CD4-positive, alpha-beta T cell treated with Interleukin-4 for 1 hour (primary cell): ENCODE results near the gene PGA5.
"Not testable (repeated sequence)": the region's sequence is repeated elsewhere in the genome, so short reads cannot be mapped to it uniquely, and the experiment has no call there.

Source experiments
- DNase-seq, 2 donors: peaks; one replicate each; pipeline ENCODE4 v3.0.0-alpha.2; 2020 to 2022

PGA5 gene

GRCh38 chr11:61229458-61229857 is 11.5 kb upstream of the PGA5 start:
- DNase-seq = not testable (repeated sequence)

DNA sequence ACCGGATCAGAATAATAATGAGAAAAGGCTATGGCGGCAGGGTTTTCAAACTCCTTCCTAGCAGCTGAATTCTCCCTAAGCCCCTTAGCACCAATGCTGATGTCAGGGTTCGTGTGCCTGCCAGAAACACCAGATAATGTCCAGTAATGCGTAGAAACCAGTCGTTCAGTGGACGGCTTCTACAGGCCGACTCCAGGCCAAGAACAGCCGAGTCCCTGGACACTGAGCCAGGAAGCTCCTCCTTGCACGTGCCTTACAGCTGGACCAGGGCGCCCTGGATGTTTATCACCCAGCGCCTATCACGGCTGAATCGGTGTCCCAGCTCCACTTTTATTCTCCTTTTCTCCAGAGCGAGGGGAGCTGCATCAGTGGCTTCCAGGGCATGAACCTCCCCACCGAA is 9.9 kb upstream of the PGA5 start:
- not testable (repeated sequence) for DNase-seq

DNA sequence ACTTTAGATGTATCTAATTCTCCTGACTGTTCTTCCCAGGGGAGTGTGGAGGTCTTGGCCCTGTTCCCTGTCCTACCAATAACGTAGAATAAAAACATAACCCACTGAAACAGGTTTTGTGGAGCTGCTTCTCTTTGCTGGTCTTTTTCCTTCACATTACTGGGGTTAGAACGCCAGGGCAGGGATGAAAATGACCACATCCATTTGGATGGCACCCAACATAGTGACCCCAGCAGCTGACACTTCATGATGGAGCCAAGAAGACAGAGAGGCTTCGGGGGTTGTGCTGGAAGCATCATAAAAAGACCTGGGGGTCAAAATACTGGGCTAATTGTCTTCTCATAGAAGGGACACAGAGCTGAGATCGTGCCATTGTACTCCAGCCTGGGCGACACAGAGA is 9.4 kb upstream of the PGA5 start:
- not testable (repeated sequence) for DNase-seq

GRCh38 chr11:61232548-61233145 is 8.3 kb upstream of the PGA5 start:
- not testable (repeated sequence) for DNase-seq

DNA sequence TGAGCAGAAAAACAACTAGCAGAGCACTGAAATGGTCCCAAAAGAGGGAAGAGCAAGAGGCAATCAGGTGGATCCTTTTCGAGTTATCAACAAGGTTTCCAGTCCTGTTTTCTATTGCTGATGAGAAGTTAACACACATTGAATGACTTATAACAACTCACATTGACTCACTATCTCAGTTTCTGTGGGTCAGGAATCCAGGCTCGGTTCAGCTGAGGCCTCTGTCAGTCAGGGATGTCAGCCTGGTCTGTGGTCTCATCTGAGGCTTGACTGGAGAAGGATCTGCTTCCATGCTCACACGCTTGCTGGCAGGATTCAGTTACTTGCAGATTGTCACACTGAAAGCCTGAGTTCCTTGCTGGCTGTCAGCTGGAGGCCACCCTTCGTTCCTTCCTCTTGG is 3.8 kb upstream of the PGA5 start:
- not testable (repeated sequence) for DNase-seq

- DNase-seq = not testable (repeated sequence)
Measured at GRCh38 chr11:61240288-61240687, 687 bp upstream of the PGA5 start.

GRCh38 chr11:61241526-61241925 is 551 bp downstream of the PGA5 start:
- DNase-seq = not testable (repeated sequence)

GRCh38 chr11:61245284-61245964 is 4.4 kb downstream of the PGA5 start:
- DNase-seq = not testable (repeated sequence)

DNA sequence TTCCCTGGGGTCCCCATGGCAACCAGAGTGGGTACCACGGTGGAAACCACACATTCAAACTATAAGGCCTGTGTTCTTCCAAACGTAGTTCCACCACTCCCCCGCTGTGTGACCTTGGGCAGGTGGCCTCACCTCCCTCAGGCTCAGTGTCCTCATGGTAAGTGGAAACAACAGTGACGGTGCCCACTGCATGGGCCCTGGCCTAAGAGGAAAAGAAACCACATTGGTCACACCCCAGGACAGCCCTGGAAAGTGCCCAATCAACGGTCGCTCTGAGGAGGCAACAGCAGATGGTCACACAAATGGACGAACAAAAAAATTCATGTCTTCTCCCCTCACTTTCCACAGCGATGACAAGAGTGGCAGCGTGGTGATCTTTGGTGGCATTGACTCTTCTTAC is 7.1 kb downstream of the PGA5 start:
- DNase-seq = not testable (repeated sequence)

- DNase-seq = not testable (repeated sequence)
Measured at GRCh38 chr11:61249201-61249600, 8.2 kb downstream of the PGA5 start.

DNA sequence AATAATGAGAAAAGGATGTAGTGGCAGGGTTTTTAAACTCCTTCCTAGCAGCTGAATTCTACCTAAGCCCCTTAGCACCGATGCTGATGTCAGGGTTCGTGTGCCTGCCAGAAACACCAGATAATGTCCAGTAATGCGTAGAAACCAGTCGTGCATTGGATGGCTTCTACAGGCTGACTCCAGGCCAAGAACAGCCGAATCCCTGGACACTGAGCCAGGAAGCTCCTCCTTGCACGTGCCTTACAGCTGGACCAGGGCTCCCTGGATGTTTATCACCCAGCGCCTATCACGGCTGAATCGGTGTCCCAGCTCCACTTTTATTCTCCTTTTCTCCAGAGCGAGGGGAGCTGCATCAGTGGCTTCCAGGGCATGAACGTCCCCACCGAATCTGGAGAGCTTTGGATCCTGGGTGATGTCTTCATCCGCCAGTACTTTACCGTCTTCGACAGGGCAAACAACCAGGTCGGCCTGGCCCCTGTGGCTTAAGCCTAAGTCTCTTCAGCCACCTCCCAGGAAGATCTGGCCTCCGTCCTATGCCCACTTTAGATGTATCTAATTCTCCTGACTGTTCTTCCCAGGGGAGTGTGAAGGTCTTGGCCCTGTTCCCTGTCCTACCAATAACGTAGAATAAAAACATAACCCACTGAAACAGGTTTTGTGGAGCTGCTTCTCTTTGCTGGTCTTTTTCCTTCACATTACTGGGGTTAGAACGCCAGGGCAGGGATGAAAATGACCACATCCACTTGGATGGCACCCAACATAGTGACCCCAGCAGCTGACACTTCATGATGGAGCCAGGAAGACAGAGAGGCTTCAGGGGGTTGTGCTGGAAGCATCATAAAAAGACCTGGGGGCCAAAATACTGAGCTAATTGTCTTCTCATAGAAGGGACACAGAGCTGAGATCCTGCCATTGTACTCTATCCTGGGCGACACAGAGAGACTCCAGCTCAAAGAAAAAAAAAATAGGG is 10.1 kb downstream of the PGA5 start:
- not testable (repeated sequence) for DNase-seq

GRCh38 chr11:61252332-61252731 is 11.4 kb downstream of the PGA5 start:
- not testable (repeated sequence) for DNase-seq

DNA sequence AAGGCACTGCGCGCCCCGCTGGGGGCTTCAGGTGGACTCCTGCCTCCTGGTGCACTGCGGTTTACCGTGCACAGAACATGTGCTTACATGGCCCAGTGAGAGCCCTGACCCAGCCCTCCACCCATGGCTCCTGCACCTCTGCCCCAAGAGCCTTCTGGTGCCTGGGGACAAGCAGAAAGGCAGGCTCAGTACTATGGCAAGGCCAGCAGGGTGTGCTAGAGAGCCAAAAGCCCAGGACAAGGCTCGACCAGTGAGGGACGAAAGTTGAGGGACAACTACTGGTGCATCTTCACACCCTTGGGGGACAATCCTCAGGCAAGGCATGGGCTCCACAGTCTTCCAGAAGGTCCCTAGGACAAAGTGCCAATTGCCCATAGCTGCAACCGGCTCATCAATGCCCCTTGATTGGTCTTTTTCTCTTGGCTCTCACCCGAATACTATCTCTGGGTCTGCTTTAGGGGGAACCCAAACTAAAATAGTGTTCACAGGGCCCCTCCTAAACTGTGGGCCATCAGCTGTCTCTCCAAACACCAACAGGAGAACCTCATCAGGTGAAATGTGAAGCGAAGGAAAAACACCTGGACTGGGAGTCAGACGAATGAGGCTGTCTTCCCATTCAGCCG is 13.5 kb downstream of the PGA5 start:
- peak; percentile 57 to 61 for DNase-seq

- DNase-seq = peak in 1 of 2 donors; percentile 13
Measured at GRCh38 chr11:61256710-61257482, 15.9 kb downstream of the PGA5 start.

DNA sequence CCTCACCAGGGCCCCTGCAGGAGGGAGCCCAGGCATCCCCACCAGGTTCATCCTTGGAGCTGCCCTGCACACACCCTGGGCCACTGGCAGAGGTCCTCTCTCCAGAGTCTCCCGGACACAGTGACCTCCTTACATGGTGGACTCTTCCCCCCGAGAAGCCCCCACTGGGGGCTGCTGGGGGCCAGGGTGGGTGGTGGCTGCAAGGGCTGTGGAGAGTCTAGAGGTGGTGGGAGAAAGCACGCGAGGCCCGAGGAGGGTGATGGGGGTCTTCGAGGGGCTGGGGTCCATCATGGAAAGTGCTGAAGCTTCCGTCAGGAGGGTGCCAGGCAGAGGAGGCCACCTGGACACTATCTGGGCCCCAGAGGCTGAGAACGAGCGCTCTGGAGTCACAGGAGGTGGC is 17.6 kb downstream of the PGA5 start:
- no peak for DNase-seq

- no peak for DNase-seq
Measured at GRCh38 chr11:61259363-61259762, 18.4 kb downstream of the PGA5 start.

GRCh38 chr11:61264371-61264770 is 23.4 kb downstream of the PGA5 start:
- no peak for DNase-seq

GRCh38 chr11:61264795-61265194 is 23.8 kb downstream of the PGA5 start:
- no peak for DNase-seq

DNA sequence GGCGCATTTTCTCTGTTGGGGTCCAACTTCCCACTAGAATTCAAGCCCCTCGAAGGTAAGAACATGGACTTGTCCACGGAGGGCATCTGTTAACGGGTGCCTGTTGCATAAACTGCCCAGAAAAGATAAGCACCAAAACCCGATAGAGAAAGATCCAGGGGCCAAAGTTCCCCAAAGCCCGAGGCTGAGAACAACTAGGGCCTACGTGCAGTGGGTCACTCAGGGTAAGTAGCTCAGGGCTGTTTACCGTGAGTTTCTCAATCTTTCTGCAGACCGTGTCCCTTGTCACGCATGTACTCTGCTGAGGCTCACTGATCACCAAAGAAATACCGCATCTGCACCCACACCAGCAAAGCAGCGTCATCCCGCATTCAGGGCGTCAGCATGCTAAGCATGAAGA is 24.4 kb downstream of the PGA5 start:
- no peak for DNase-seq

DNA sequence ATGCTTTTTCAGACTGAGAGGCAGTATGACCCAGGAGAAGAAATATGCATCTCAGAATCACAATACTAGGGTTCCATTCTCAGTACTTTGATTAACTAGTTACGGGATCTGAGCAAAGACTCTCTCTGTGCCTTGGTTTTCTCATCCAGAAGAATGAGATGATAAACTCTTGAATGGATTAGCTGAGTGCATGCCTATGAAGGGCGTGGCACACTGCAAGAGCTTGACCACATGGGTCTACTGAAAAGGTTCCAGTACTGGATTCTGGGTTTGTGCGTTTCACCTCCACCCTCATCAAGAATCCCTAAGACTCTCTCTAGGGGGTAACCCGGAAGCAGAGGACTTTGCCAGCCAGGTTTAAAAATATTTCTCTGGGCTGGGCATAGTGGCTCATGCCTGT is 25.6 kb downstream of the PGA5 start:
- DNase-seq = no peak

GRCh38 chr11:61267437-61267841 is 26.5 kb downstream of the PGA5 start:
- no peak for DNase-seq

DNA sequence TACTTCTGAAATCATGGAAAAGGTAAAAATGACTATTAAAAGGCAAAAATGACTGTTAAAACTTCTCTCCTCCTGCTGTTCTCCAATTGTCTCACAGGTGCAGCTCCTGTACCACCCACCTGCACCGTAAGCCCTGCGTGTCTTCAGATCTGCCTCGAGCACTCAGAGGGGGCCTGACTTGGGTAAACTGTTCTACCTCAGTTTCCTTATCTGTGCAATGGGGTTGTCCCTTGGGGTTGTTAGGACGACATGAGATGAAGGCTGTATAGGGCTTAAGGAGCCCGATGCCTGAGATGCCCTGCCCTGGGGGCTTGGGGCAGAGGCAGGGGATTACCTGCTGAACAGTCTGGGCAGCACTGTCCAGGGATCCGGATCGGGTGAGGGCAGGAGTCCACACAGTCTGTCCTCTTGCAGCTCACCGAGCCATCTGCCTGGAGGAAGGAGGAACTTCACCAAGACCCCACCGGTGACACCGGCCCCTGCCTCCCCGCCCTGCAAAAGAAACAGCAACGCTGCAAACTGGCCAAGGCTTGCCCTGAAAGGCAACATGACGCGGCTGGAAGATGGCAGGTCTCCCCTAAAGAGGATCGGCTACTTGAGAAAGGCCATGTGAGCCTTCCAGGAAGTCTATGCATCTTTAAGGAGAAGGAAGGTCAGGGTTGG is 27.7 kb downstream of the PGA5 start:
- no peak for DNase-seq
